AG10803 (cell line): ENCODE results near the gene FFAR3.

Experiments used
- DNase-seq: peaks from one replicate; pipeline ENCODE4 v3.0.0; 2010; ENCODE audit warnings: low read depth
- H3K4me3 ChIP-seq: 2 replicates; pipeline ENCODE4 v1.5.1; 2011; ENCODE audit warnings: mild to moderate bottlenecking, low read length, control low read depth
- TF ChIP-seq, protein P1 (sequence below): conservative IDR thresholded peaks from 2 replicates; pipeline ENCODE4 v1.5.1; 2011; ENCODE audit warnings: mild to moderate bottlenecking, low read length, control low read depth, inconsistent platforms

The FFAR3 gene

DNA sequence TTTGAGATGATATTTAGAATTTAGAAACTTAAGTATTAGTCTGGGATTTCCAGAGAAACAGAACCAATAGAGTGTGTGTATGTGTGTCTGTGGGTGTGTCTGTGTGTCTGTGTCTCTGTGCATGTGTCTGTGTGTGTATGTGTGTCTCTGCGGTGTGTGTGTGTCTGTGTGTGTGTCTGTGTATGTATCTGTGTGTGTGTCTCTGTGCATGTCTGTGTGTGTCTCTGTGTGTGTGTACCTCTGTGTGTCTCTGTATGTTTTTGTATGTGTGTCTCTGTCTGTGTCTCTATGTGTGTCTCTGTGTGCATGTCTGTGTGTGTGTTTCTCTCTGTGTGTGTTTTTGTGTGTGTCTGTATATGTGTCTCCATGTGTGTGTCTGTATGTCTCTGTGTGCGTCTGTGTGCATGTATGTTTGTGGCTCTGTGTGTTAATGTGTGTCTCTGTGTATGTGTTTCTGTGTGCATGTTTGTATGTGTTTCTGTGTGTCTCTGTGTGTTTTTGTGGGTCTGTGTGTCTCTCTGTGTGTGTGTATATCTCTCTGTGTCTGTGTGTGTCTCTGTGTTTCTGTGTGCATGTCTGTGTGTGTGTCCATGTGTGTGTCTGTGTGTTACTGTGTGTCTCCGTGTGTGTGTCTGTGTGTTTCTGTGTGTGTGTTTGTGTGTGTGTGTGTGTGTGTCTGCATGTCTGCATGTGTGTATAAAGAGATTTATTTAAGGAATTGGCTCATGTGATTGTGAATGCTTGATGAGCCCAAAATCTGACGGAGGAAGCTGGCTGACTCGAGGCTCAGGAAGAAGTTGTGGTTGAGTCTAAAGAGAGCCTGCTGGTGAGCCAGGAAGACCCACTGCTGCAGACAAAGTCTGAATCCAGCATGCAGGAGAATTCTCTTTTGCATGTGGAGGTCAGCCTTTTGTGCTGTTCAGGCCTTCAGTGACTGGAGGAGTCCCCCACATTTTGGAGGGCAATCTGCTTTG, 34.8 kb downstream of the FFAR3 start:
- DNase-seq, result no peak
- no peak overlapping the region for H3K4me3 ChIP-seq
- TF ChIP-seq, protein P1, sequence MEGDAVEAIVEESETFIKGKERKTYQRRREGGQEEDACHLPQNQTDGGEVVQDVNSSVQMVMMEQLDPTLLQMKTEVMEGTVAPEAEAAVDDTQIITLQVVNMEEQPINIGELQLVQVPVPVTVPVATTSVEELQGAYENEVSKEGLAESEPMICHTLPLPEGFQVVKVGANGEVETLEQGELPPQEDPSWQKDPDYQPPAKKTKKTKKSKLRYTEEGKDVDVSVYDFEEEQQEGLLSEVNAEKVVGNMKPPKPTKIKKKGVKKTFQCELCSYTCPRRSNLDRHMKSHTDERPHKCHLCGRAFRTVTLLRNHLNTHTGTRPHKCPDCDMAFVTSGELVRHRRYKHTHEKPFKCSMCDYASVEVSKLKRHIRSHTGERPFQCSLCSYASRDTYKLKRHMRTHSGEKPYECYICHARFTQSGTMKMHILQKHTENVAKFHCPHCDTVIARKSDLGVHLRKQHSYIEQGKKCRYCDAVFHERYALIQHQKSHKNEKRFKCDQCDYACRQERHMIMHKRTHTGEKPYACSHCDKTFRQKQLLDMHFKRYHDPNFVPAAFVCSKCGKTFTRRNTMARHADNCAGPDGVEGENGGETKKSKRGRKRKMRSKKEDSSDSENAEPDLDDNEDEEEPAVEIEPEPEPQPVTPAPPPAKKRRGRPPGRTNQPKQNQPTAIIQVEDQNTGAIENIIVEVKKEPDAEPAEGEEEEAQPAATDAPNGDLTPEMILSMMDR, result no peak

DNA sequence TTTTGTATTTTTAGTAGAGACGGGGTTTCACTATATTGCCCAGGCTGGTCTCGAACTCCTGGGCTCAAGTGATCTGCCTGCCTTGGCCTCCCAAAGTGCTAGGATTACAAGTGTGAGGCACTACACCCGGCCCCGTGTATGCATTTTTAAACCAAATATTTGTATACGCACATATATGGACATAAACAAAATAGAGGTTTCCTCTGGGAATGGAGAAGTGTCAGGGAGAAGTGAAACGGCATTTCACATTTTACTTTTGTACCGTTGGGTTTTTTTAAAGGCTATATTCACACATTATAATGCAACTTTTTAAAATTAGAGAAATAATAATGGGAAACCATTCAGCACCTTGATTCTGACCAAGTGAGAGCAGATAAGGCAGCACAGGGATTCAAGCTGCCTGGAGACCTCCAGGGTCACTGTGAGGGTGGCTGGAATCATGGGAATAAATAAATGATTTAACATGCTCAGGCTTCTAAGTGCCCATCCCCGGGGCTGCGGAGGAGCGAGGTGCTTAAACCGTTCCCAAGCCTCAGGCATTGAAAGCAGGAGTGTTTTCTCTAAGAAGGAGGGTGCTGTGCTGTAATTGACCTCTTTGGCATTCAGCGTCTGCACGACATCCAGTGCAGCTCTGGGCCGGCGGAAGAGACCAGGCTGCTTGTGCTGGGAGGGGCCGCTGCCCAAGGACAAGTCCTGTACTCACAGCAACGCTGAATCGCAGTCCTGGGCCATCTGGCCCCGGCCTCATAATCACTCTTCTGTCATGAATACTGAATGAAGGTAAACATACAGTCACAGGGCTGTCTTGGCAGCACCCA, 37.3 kb downstream of the FFAR3 start:
- TF ChIP-seq, protein P1, result no peak
- DNase-seq, result no peak
- H3K4me3 ChIP-seq, result no peak overlapping the region

GRCh38 chr19:35396240-35396885, 38.1 kb downstream of the FFAR3 start:
- TF ChIP-seq, protein P1, result no peak
- H3K4me3 ChIP-seq, result no peak overlapping the region
- DNase-seq, result no peak

DNA sequence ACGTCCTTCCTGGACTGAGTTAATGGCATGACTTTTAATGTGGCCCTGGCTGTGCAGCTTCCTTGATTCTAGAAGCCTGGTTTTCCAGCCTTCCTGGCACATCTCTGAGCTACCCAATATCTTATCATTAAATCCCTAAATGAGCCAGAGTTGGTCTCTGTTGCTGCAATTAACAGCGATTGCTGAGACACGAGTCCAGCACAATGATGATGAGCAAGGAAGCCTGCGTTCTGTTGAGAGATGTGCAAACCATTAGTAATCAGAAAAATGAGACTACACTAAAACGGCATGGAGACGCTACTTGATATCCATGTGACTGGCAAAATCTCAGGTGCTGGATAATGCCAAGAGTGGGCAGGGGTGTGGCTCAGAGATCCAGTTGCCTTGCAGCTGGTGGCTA, 38.8 kb downstream of the FFAR3 start:
- DNase-seq, result no peak
- TF ChIP-seq, protein P1, result no peak
- no peak overlapping the region for H3K4me3 ChIP-seq

- H3K4me3 ChIP-seq, result no peak overlapping the region
- TF ChIP-seq, protein P1, result no peak
- no peak for DNase-seq
Measured at GRCh38 chr19:35398570-35398969, 40.3 kb downstream of the FFAR3 start.

- TF ChIP-seq, protein P1, result no peak
- DNase-seq, result no peak
- H3K4me3 ChIP-seq, result no peak overlapping the region
Measured at GRCh38 chr19:35399231-35399630, 41.0 kb downstream of the FFAR3 start.
